HG03460 (cell line): Measurements from ENCODE around the gene EXOC6B.

Source experiments
- ATAC-seq: cut with Tn5 transposase; IDR thresholded peaks from one replicate; pipeline ENCODE4 v1.9.1; 2021; ENCODE audit not compliant: unreplicated experiment

The EXOC6B gene

DNA sequence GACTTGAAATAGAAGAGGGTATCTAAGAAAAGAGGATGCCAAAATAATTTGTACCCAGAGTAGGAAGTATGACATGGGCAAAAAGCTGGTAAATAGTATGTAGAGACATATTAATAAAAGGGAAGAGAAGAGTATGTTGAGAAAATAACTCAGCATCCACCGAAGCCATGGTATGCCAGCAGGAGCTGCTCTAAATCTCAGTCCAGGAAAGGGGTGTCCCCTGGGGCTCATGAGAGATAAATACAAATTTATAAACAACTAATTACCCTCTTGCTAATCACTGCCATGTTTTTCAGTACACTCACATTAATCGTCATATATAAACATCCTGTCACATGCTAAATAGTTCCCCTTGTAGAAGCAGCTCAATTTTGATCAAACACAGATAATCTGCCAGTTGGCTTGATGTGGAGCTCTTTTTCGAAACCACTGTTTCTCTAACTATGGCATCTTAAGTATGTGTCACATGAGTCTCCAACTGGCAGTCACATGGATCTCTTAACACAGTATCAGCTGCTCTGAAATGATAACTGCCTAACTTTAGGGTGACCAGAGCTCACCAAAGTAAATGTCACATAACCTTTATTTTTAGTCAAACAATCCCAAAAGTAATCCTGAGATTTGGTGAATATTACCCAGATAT, 31.9 kb downstream of the EXOC6B start:
- ATAC-seq = no peak

DNA sequence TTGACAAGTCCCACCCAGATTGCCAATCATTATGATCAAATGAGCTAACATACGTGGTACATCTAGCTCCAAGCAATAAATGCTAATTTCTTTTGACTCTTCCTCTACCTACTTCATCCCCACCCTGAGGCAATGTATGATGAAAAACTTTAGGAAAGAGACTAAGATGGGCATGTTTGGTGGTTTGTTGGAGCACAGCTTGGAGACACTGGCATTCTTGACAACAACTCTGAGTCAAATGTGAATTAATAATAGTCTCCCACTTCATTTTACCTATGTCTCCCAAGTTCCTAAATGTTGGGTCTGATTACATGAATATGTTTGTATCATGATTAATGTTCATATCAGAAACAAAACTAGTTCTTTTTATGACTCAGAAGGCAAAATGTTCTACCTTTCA, 36.6 kb downstream of the EXOC6B start:
- ATAC-seq = no peak

DNA sequence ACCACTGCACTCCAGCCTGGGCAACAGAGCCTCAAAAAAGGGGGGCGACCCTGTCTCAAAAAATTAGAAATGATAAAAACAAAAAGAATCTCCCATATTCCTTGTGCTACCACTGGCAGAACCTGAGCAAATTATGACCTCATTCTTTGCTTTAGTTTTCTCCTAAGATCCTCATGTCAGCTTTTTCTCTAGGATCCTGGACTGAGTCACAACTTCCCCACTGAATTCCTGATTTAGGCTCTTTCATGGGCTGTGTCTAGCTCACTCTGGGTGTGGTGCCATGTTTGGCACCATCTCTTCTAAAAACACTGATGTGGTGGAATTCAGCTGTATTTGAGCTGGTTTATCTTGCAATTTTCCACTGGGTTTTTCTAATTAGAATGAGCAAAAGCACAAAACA, 37.1 kb downstream of the EXOC6B start:
- ATAC-seq = no peak

DNA sequence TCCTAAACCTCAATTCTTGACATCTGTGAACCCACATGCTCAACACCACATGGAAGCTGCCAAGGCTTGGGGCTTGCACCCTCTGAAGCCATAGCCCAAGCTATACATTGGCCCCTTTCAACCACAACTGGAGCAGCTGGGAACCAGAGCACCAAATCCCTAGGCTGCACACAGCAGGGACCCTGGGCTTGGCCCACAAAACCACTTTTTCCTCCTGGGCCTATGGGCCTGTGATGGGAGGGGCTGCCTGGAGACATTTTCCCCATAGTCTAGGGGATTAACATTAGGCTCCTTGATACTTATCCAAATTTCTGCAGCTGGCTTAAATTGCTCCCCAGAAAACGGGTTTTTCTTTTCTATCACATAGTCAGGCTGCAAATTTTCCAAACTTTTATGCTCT, 40.3 kb downstream of the EXOC6B start:
- no peak for ATAC-seq

DNA sequence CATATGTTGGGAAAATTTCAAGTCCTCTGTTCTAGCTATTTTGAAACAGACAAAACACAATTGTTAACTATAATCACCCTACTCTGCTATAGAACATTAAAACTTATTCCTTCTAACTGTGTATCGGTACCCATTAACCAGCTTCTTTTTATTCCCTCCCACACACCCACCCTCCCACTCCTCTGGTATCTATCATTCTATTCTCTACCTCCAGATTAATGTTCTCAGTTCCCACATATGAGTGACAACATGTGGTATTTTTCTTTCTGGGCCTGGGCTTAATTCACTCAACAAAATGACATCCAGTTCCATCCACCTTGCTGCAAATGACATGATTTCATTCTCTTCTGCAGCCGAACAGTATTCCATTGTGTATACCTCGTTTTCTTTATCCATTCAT, 43.3 kb downstream of the EXOC6B start:
- ATAC-seq = no peak

DNA sequence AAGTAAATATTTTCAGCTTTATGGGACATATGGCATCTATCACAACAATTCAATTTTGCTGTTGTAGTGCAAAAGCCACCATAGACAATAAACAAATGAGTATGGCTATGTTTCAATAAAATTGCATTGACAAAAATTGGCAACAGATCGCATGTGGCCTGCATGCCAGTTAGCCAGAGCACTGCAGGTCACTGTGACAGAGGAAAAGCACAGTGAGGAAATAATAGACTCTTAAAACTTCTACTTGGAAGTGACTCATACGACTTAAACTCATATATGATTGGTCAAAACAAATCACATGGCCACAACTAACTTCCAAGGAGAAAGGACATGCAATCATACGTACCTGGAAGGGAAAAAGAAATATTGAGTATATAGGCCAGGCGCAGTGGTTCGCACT, 44.4 kb downstream of the EXOC6B start:
- no peak for ATAC-seq

DNA sequence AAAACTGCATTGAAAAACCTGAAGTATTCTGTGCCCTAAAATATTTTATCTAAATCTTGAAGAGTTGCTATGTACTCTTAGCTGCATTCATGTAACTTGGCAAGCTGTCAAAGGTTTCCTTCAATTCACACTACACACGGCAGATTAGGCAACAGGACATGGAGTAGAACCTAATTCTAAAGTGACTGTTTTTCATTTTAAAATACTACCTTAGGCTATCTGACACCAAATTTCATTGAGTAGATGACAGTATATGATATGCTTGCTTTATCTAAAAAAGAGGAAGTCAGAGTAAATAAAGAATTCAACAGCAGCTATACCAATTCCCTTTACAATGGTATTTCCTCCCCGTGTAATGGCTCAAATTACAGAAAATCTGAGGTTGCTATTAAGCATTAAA, 45.4 kb downstream of the EXOC6B start:
- ATAC-seq = no peak

DNA sequence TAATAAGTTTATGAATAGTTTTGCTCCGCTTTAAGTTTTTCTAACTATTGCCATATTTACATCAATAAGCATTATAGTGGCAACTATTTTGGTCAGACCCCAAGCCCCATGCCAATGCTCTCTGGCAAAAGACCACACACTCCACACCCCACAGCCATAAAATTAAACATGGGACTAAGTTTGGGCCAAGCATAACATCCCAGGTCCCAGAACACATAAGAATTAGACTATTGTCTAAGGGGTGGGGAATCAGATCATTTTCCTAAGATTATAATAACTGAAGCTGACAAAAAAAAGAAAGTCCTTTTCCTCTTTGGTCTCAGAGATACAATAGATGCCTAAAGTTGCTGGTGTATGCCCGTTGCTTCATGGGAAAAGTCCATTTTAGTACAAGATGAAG, 46.3 kb downstream of the EXOC6B start:
- no peak for ATAC-seq

DNA sequence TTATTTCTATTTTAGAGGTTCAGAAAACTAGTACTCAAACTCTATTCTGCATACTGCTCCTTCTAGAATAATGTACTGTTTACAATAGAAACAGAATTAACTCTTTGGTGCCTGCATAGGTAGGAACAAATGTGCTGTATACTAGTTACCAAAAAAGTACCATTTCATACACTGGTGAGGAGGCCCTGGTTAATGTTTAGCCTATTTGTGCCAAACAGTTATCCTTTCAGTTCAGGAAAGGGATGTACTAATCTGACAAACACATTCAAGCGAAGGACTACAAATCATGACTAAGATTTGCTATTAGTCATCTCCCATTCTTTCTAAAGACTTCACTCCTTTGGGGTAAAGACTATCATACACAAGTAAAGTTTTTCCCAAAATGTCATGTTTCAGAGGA, 47.4 kb downstream of the EXOC6B start:
- no peak for ATAC-seq

DNA sequence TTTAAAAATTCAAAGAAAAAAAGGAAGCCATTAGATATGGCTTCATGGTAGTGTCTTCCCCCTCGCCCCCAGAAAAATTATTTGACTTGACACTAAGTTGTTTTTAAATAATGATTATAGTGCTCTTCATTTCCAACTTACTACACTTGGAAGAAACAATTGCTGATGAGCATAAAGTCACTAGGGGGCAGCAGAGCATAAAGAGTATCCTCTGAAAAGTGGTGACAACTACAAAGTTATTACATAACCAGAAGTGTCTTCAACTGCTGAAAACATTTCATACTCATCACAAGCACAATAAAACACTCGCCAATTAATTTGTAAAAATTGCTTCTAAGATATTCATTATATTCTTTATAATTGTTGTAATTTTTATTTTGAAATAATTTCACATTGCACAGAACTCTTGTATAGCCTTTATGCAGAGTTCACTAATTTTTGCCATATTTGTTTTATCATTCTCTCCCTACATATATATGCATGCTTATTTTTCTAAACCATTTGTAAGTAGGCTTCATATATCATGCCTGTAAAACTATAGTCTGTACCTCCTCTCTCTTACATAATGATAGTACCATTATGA, 54.9 kb downstream of the EXOC6B start:
- peak; percentile 64 for ATAC-seq

DNA sequence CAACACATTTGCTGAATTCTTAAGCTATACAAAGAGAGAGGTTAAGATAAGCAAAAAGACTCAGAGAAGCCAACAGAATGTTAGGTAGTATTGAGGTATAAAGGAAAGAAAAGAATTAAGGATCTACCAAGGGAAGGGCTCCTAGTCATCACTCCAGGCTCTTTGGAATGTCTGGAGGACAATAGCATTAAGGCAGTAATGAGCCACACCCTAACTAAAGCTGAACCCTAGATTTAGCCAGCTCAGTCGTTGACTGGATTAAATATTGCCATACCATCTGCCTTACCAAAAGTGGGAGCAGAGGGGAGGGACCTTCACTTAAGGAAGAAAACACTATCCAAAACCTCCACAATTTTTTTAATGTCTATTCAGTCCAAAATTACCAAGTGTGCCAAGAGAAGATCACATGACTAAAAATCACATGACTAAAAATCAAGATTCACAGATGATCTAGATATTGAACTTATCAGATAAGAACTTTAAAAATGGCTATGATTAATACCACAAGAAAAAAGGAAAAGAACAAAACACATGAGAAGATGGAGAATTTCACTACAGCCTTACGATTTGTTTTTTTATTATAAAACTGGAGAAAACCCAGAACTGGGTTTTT, 59.7 kb downstream of the EXOC6B start:
- ATAC-seq = no peak

DNA sequence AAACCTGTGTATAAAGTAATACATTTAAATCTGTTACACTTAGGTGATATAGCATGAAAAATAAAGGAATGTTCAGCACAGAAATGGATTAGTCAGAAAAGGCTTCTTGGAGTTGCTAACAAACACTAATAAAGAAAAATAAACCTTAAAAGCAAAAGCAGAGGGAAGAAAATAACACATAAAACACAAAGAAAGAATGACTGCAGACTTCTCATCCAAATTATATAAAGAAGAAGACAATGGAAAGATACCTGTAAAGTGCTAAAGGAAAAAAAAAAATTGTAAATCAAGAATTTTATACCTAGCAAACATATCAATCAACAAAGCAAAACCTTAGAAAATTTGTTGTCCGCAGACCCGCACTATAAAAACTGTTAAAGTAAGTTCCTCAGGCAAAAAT, 63.6 kb downstream of the EXOC6B start:
- no peak for ATAC-seq

DNA sequence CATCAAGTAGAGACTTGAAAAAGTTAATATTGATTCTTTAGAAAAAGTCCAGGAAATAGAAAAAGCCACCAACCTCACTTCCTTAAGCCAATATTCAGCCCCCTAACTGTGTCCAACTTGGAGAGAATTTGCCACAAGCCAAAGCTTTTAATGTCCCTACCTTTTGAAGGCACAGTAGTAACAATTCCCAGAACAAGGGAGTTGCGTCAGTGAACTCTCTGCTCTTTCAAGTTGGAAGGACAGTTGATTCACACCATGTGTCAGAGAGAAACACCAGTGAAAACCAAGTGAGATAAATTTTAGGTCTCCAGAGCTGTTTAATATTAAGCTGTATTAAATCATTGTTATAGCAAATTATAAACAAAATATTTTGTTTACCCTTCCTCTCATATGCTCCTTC, 66.1 kb downstream of the EXOC6B start:
- ATAC-seq = no peak

DNA sequence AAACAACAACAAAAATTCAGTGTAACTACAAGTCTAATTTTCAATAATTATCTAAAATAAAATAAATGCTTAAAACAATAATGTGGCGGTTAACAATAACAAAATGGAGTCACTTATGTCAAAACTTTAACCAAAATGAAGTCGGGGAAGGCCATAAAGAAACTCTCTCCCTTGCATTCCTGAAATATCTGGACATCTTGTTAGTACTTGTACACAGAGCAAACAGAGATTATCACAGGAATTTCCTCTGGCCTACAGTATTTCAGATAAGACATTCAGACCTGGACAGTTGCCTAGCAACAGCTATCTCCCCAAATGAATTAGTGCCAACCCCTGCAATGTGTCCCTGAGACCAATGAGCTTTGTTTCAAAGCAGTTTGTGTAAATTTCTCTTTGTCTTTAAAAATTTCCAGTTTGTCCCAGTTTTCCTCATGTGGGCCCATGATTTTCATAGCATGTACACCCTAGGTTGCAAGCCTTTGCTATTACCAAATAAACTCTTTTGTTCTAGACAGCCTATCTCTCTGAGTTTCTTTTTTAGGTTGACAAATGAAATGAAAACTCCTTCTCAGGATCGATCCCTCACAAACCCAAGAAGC, 68.6 kb downstream of the EXOC6B start:
- no peak for ATAC-seq

DNA sequence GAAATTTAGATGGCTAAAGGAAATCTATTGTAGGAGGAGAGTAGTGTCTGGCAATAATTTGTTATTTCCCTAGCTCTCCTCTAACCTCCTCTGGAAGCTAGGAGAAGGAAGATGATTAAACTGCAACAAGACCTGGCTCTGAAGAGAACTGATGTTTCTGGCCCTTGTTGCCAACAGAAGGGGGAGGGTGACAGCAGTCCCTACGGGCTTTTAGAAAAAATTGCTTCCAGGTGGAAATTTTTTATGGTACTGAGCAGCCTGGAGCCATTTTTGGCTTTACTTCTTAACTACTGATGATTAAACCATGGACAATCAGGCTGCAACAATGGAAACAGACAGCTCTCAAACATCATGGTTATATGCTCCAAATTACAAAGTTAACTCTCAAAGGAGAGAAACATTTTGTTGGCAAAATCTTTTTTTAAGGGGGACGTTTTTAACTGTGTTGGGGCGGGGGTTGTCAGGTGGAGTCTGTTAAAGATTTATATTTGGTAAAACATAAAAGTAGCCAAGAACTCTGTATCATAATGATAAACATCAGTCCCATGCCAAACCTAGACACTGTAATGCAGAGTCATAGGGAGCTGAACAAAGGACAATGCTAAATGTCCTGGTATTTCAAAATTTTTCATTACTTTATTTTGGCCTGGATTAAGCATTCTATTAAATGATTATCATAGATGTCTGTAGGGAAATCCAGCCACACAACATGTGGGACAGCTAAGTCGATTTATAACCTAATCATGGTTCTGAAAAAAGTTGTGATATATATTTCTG, 70.0 kb downstream of the EXOC6B start:
- ATAC-seq = no peak

DNA sequence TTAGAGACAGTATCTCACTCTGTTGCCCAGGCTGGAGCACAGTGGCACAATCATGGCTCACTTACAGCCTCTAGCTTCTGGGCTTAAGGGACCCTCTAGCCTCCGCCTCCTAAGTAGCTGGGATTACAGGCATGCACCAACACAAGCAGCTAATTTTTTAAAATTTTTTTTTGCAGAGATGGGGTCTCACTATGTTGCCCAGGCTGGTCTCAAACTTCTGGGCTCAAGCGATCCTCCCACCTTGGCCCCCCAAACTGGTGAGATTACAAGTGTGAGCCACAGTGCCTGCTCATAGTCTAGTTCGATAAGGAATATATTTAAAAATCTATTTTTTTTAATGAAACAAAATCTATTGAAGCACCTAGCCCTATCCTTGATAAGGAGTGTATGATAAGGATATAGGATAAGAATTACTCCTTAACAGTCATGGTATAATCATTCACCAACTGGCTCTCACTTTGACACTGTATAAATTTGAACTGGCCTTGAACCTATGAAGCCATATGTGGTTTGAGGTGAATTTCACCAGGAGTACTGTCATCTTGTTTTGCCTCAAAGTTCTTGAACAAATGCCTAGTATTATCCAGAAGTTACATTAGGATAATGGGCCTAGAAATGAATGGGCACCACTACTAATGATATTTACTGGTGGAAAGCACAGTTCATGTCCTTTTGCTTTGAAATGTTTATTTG, 71.1 kb downstream of the EXOC6B start:
- no peak for ATAC-seq

DNA sequence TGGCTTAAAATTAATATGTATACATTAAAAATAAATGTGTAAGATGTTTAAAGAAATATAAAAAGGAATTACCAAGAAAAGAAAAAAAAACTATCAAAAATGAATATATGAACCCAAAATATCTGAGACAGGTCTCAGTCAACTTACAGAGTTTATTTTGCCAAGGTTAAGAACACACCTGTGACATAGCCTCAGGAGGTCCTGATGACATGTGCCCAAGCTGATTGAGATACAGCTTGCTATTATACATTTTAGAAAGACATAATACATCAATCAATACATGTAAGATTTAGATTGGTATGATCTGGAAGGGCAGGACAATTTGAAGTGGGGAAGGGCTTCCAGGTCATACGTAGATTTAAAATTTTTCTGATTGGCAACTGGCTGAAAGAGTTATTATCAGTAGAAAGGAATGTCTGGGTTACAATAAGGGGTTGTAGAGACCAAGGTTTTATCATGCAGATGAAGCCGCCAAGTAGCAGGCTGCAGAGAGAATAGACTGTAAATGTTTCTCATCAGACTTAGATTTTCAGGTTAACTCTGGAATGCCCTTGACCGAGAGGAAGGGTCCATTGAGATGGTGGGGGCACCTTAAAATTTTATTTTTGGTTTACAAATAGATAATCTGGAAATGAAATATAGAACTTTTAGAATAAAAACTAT, 74.7 kb downstream of the EXOC6B start:
- no peak for ATAC-seq

DNA sequence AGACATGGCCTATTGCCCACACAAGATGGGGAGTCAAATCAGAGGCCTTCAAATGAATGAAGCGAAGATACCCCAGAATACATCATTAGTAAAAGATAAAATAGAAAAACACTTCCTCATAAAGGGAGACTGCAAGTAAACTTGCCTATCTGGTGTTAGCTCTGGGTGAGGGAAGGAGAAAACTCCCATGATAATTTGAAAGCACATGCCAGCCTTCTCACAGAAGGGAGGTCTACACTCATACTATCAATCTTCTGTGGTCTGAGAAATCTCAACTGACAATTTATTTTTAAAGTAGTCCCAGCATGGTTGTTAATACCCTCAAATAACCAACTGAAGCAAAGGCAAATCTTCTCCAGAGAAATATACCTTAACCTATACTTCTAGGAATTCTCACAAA, 75.4 kb downstream of the EXOC6B start:
- no peak for ATAC-seq

DNA sequence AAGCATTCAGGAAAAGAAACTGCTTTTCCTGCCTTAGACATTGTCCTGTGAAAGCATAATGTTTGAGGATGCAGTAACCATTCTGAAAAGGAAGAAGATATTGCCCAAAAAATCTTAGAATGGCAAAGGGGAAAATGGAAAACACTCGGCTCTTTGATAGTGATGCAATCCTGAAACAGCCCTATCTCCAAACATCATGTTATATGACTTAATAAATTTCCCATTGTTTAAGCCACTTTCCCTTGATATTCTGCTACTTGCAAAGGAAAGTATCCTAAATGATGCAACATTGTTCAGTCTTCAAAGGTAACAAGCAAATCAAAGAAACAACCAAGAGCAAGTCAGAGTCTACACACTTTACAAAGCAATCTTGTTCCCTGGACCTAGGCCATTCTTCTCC, 78.5 kb downstream of the EXOC6B start:
- no peak for ATAC-seq

DNA sequence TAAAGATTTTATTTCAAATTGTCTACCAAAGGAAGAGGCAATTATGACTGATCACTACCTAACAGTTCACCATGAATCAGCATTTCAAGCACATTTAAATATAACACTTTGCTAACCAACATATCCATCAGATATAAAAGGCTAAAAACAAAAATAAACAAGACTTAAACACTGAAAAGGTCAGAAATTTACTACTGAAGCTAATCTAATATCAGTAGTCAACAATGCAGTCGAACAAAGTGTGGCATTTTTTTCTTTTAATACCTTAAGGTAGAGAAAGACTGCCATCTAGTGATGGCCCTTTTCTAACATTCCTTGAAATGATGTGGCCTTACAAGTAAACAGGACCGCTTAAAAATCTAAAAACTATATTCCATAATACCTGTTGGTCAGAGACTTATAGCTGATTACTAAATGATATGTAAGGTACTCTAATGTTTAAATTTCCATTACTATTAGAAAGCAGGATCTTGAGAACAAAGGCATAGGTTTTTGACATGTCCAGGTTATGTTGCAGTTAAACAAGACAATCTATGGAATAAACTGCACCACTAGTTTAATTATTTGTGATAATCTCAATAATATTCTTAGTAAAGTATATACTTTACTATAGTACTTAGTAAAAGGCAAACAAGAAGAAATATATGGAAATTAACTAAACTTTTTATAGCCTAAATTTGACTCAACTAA, 80.0 kb downstream of the EXOC6B start:
- no peak for ATAC-seq
